CD4-positive, alpha-beta T cell treated with Interleukin-4 for 1 hour (primary cell): ENCODE measurements around the gene CDKL4.
"Not testable (repeated sequence)": the region's sequence is repeated elsewhere in the genome, so short reads cannot be mapped to it uniquely, and the experiment has no call there.

Experiments
- DNase-seq, 2 donors: peaks; one replicate each; pipeline ENCODE4 v3.0.0-alpha.2; 2020 to 2022

The CDKL4 gene

GRCh38 chr2:39243469-39244123 is at the start of gene CDKL4:
Gene CDKL4 (minus strand): TSS chr2:39243970.
- peak; percentile 29 to 59 for DNase-seq

GRCh38 chr2:39290433-39290832 is 46.7 kb upstream of the CDKL4 start:
- no peak for DNase-seq

GRCh38 chr2:39289609-39290008 is 45.8 kb upstream of the CDKL4 start:
- DNase-seq: no peak

- no peak for DNase-seq
These were observed 39.8 kb upstream of the CDKL4 start for GRCh38 chr2:39283561-39283960.

- no peak for DNase-seq
These were observed 37.6 kb upstream of the CDKL4 start for GRCh38 chr2:39281391-39281790.

GRCh38 chr2:39275016-39275415 is 31.2 kb upstream of the CDKL4 start:
- no peak for DNase-seq

- DNase-seq: no peak
These were observed 26.2 kb upstream of the CDKL4 start for GRCh38 chr2:39269941-39270340.

GRCh38 chr2:39266916-39267434 is 23.2 kb upstream of the CDKL4 start:
- DNase-seq: no peak

- no peak for DNase-seq
These were observed 22.5 kb upstream of the CDKL4 start for GRCh38 chr2:39266139-39266805.

- no peak for DNase-seq
These were observed 21.5 kb upstream of the CDKL4 start for GRCh38 chr2:39265315-39265714.

- no peak for DNase-seq
These were observed 21.0 kb upstream of the CDKL4 start for GRCh38 chr2:39264733-39265132.

GRCh38 chr2:39260087-39260486 is 16.3 kb upstream of the CDKL4 start:
- no peak for DNase-seq

GRCh38 chr2:39256040-39256439 is 12.3 kb upstream of the CDKL4 start:
- no peak for DNase-seq

- DNase-seq: no peak
These were observed 9.2 kb upstream of the CDKL4 start for GRCh38 chr2:39252888-39253518.

GRCh38 chr2:39247512-39248043 is 3.8 kb upstream of the CDKL4 start:
- DNase-seq: no peak

- no peak for DNase-seq
These were observed 2.7 kb upstream of the CDKL4 start for GRCh38 chr2:39246382-39246980.

GRCh38 chr2:39244963-39245625 is 1.3 kb upstream of the CDKL4 start:
- DNase-seq: peak; percentile 61 to 74

- not testable (repeated sequence) for DNase-seq
These were observed 582 bp upstream of the CDKL4 start for GRCh38 chr2:39244241-39244862.

- no peak for DNase-seq
These were observed 2.2 kb downstream of the CDKL4 start for GRCh38 chr2:39241588-39241987.

GRCh38 chr2:39240758-39241157 is 3.0 kb downstream of the CDKL4 start:
- DNase-seq: no peak

GRCh38 chr2:39234754-39235153 is 9.0 kb downstream of the CDKL4 start:
- no peak for DNase-seq

- no peak for DNase-seq
These were observed 11.6 kb downstream of the CDKL4 start for GRCh38 chr2:39232141-39232540.
